CD4-positive, alpha-beta T cell treated with Interleukin-6 at 100 ng/mL for 8 hours (primary cell): ENCODE results near the gene TYRO3.
"Not testable (repeated sequence)": the region's sequence is repeated elsewhere in the genome, so short reads cannot be mapped to it uniquely, and the experiment has no call there.

Source experiments
- DNase-seq: peaks from one replicate; pipeline ENCODE4 v3.0.0-alpha.2; 2020; ENCODE audit warnings: mixed read lengths, low spot score

The TYRO3 gene

DNA sequence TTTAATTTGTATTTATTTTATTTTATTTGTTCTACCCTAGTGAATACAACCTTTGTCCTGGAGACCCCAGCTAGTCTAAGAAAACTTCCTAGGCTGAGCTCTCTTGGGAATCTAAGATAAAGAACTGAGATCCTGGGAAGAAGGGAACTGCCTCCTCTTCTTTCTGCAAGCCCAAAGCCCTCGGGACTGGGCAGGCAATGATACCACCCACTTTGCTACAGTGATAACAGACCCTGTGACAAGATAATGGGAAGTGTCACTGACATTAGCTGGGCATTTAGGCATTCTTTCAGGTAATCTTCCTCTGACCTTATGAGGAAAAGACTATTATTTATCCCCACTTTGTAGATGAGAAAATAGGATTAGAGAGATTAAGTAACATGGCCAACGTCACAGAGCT is 15.1 kb downstream of the TYRO3 start:
- DNase-seq = no peak

DNA sequence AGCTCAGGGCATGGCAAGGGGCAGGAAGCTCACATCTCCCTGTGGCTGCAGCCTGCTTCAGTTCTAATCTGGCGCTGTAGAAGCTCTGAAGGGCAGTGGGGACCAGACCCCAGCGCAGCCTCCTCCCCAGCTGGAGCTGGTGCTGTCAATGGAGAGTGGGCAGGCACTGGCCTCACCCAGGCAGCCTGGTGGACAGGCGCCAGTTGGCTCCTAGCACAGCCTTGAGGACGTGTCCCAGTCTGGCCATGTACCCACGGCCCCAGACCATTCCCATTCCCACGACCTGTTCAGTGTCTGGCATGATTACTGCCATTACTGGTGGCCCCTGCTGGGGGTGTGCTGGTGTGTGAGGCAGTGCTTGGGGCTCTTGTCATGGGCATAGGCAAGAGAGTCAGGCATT is 16.3 kb downstream of the TYRO3 start:
- DNase-seq = no peak

DNA sequence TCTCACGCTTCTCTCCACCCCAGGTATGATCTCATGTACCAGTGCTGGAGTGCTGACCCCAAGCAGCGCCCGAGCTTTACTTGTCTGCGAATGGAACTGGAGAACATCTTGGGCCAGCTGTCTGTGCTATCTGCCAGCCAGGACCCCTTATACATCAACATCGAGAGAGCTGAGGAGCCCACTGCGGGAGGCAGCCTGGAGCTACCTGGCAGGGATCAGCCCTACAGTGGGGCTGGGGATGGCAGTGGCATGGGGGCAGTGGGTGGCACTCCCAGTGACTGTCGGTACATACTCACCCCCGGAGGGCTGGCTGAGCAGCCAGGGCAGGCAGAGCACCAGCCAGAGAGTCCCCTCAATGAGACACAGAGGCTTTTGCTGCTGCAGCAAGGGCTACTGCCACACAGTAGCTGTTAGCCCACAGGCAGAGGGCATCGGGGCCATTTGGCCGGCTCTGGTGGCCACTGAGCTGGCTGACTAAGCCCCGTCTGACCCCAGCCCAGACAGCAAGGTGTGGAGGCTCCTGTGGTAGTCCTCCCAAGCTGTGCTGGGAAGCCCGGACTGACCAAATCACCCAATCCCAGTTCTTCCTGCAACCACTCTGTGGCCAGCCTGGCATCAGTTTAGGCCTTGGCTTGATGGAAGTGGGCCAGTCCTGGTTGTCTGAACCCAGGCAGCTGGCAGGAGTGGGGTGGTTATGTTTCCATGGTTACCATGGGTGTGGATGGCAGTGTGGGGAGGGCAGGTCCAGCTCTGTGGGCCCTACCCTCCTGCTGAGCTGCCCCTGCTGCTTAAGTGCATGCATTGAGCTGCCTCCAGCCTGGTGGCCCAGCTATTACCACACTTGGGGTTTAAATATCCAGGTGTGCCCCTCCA is 19.1 kb downstream of the TYRO3 start:
- no peak for DNase-seq

DNA sequence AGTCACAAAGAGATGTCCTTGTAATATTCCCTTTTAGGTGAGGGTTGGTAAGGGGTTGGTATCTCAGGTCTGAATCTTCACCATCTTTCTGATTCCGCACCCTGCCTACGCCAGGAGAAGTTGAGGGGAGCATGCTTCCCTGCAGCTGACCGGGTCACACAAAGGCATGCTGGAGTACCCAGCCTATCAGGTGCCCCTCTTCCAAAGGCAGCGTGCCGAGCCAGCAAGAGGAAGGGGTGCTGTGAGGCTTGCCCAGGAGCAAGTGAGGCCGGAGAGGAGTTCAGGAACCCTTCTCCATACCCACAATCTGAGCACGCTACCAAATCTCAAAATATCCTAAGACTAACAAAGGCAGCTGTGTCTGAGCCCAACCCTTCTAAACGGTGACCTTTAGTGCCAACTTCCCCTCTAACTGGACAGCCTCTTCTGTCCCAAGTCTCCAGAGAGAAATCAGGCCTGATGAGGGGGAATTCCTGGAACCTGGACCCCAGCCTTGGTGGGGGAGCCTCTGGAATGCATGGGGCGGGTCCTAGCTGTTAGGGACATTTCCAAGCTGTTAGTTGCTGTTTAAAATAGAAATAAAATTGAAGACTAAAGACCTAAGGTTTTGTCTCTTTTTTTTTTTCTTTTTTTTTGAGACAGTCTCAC is 19.8 kb downstream of the TYRO3 start:
- DNase-seq = no peak

DNA sequence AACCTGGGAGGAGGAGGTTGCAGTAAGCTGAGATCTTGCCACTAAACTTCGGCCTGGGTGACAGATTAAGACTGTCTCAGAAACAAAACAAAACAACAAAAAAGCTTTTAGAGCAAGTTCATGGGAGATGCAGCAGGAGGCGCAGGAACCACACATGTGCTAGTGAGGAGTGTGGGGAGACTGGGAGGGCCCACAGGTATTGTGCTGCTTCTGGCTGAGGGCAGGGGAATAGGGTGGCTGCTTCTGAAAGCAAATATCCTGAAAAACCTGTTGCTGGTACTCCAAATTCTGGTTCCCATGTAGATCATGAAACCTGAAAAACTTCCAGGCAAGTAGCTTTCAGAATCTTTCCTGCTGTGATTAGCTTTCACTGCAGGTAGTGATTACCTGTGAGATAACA is 22.1 kb downstream of the TYRO3 start:
- DNase-seq = no peak

DNA sequence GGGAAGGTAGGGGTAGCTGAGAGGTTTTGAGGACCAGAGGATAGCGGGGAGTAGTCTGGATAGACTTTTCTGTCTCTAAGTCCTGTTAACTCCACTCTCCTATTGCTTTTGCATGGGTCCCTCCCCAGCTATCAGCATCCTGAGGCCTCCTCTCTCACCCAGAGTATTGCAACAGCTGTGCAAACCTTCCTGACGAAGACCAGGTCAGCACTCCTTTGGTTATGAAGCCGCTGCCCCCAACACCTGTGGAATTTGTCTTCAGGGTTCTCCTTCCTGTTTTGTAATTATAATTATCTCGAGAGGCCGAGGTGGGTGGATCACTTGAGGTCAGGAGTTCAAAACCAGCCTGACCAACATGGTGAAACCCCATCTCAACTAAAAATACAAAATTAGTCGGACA is 24.8 kb downstream of the TYRO3 start:
- no peak for DNase-seq

DNA sequence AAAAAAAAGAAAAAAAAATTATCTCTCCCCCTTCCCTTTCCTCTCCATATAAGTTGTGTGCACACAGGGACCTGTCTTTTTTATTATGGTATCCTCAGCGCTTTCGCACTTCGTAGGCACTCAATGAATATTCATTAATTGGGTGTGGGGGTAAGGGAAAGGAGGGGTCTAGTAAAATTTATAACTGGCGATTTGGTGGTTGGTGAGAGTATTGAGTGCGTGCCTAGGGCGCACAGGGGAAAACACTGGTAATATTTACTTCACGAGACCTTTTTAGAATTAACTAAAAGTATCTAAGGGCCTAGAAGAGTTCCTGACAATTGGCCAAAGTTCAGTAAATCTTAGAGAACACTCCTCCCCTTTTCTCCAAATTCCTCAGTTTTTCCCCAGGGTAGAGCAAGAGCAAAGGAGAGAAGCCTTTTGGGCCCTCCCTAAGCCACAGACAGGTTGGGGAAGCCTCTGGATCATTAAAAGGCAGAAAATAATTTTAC is 25.7 kb downstream of the TYRO3 start:
- DNase-seq = no peak

DNA sequence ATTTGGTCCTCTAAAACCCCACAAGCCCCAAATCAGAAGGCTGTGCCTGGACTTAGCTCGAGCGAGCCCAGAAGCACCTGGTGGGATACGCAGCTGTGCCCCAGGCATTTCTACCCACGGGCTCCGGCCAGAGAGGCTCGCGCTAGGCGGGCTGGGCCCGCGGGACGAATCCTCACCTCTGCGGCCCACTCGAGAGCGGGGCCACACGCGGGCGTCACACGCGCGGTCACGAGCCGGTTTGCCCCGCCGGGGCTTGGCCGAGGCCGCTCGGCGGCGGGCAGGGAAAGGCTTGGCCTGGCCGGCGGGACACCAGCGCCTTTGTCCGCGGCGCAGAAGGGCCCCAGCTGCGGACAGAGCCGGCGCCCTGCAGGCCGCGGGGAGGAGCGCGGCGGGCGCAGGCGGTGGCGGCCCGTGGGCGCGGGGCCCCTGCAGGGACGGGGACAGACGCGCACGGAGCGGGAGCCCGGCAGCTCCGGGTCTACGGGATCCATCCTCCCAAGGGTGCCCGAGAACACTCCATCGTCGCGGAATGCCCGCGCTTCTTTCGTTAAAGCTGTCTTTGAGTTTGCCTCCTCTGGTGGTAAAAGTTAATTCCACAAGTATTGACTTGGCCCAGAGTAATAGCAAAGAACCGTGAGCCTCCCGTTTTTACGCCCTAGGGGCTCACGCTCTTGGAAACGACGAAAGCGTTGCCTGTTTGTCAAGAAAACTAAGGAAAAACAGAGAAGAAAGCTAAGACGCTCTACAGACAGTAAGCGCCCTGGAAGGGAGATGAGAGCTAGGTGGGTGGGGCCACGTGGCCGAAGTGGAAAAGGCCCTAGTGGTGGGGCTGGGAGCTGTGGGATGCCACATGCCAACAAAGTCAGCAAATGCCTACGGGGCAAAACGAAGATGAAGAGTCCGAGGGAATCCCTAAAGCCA is 26.4 kb downstream of the TYRO3 start:
- DNase-seq = peak; percentile 9

DNA sequence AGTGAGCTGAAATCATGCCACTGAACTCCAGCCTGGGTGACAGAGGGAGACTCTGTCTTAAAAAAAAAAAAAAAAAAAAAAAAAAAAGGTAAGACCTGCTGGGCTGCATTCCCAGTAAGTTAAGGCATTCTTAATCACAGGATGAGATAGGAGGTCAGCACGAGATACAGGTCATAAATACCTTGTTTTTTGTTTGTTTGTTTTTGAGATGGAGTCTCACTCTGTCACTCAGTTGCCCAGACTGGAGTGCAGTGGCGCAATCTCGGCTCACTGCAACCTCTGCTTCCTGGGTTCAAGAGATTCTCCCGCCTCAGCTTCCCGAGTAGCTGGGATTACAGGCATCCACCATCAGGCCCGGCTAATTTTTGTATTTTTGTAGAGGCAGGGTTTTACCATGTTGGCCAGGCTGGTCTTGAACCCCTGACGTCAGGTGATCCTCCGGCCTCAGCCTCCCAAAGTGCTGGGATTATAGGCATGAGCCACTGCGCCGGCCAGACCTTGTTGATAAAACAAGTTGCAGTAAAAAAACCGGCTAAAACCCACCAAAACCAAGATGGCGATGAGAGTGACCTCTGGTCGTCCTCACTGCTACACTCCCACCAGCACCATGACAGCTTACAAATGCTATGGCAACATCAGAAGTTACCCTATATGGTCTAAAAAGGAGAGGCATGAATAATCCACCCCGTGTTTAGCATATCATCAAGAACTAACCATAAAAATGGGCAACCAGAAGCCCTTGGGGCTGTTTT is 27.7 kb downstream of the TYRO3 start:
- not testable (repeated sequence) for DNase-seq

DNA sequence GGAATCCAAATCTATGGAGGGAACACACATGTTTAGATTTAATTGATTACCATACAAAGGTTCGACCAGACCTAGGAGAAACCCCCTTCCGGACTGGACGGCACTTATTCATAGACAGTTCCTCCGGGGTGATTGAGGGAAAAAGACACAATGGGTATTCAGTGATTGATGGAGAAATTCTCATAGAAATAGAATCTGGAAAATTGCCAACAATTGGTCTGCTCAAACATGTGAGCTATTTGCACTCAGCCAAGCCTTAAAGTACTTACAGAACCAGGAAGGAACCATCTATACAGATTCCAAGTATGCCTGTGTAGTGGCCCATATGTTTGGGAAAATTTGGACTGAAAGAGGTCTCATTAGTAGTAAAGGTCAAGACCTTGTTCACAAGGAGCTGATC is 30.0 kb downstream of the TYRO3 start:
- not testable (repeated sequence) for DNase-seq

DNA sequence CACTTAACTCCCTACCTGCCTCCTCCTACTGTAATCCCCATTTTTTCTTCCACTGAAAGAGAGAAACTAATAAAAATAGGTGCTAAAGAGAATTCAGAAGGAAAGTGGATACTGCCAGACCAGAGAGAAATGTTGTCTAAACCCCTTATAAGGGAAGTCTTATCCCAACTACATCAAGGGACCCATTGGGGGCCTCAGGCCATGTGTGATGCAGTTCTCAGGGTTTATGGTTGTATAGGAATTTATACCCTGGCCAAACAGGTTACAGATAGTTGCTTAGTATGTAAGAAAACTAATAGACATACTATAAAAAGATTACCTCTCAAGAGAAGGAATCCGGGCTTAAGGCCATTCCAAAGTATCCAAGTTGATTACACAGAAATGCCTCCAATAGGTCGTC is 30.6 kb downstream of the TYRO3 start:
- not testable (repeated sequence) for DNase-seq

DNA sequence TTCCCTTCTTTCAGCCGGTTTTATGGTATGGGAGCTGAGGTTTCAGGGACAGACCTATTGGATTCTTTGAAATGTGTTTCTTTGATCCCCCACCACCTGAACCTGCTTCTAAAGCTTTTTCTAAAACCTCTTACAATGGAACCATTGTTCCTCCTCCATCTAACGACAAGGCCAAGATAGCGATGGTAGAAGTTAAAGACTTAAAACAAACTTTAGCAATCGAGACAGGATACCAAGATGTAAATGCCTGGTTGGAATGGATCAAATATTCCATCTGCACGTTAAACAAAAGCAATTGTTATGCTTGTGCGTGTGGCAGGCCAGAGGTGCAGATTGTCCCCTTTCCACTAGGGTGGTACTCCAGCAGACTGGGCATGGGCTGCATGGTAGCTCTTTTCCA is 32.2 kb downstream of the TYRO3 start:
- DNase-seq = not testable (repeated sequence)

DNA sequence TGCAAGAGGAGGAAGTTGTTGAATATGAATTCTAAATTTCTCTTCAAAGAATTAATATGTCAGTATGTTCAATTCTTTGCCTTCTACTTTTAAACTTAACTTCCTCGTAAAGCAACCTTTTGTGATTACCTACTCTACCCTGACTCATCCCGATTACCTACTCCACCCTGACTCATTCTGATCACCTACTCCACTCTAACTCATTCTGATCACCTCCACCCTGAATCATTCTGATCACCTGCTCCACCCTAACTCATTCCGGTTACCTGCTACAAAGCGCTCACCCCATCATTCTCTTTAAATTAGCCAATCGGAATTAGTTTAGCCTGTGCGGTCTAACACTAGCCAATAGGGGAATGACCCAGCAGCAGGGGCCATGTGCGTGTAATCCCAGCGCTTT is 33.7 kb downstream of the TYRO3 start:
- DNase-seq = not testable (repeated sequence)

DNA sequence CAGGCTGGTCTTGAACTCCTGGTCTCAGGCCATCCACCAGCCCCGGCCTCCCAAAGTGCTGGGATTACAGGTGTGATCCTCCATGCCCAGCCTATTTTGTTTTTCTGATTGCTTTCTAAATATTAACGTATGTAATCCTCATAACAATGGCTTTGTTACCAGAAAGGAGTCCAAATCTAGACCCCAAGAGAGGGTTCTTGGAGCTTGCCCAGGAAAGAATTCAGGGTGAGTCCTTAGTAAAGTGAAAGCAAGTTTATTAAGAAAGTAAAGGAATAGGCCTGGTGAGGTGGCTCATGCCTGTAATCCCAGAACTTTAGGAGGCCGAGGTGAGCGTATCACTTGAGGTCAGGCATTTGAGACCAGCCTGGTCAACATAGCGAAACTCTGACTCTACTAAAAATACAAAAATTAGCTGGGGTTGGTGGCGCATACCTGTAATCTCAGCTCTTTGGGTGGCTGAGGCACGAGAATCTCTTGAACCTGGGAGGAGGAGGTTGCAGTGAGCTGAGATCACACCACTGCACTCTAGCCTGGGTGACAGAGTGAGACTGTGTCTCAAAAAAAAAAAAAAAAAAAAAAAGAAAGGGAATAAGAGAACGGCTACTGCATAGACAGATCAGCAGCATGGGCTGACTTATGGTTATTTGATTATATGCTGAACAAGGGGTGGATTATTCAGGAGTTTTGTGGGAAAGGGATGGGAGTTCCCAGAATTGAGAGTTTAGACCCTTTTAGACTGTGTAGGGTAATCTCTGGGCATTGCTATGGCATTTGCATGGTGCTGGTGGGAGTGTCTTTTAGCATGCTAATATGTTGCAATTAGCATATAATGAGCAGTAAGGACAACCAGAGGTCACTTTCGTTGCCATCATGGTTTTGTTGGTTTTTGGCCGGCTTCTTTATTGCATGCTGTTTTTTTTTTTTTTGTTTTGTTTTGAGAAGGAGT is 36.1 kb downstream of the TYRO3 start:
- DNase-seq = no peak

DNA sequence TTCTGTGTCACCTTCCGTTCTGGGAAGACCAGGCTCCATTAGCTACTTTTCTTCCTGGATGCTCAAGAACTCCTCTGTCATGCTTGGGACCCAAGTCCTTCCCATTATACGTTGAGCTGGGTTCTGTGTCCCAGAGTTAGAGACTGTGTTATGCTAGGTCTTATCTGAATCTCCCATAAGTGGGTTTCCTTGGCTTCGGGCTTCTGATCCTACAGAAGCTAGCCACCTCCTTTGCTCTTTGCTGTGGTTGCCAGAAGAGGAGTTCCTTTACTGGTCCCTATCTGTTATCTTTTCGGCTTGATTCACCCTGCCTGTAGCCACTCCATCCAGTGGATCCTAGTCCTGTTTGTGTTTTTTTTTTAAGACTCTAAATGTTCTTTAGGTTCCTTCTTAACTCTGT is 38.0 kb downstream of the TYRO3 start:
- no peak for DNase-seq

DNA sequence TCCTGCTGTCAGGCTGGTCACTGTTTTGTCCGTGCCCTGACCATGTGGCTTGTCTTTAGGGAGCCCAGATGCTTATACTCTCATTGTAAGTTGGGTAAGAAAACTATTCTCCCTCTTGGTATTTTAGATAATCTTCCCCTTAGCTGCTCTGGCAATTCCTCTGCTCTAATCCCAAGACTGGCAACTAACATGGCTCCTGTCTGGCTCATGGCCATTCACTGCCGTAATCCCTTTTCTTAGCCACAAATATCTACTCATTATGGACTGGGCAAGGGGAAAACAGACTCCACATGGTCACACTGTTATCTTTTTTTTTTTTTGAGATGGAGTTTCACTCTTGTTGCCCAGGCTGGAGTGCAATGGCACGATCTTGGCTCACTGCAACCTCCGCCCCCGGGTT is 38.8 kb downstream of the TYRO3 start:
- no peak for DNase-seq

DNA sequence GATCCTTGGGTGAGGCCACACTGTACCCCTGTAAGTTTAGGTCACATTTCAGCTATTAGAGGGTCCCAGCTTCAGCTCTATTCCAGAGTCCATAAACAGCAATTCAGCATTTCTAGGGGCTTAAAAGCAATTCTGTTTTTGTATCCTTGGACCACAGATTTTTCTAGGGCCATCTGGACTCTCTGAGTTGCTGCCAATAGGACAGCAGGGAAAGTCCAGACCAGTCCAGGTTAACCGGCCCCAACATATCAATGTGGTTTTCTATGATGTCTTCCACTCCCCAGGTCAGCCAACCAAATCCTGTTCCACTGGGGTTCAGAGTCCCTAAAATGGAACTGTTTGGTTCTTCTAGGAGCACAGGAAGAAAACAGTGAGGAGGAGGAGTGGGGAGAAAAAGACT is 40.0 kb downstream of the TYRO3 start:
- DNase-seq = no peak

DNA sequence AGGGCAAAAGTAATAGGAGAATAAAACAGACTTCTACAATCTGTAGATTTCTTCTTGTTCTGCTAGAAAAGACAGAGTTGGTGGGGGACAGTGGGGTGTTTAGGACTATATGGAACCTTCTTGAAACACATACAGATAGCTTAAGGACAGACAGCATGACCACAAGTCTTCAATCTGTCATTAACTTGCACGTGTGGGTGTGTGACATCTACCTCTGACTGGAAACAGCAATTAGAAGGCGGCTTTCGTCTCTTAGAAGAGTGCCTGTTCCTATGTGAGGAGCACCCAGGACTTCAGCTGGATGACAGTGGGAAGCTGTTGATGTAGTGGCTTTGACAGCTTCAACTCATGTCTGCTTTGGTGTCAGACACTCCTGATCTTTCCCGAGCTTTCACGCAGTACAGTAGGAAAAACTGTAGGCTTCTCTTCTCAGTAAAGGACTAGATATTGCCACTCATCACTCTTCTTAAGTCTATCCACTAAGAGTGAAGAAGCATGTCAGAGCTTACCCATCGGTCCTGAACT is 44.5 kb downstream of the TYRO3 start:
- DNase-seq = no peak

DNA sequence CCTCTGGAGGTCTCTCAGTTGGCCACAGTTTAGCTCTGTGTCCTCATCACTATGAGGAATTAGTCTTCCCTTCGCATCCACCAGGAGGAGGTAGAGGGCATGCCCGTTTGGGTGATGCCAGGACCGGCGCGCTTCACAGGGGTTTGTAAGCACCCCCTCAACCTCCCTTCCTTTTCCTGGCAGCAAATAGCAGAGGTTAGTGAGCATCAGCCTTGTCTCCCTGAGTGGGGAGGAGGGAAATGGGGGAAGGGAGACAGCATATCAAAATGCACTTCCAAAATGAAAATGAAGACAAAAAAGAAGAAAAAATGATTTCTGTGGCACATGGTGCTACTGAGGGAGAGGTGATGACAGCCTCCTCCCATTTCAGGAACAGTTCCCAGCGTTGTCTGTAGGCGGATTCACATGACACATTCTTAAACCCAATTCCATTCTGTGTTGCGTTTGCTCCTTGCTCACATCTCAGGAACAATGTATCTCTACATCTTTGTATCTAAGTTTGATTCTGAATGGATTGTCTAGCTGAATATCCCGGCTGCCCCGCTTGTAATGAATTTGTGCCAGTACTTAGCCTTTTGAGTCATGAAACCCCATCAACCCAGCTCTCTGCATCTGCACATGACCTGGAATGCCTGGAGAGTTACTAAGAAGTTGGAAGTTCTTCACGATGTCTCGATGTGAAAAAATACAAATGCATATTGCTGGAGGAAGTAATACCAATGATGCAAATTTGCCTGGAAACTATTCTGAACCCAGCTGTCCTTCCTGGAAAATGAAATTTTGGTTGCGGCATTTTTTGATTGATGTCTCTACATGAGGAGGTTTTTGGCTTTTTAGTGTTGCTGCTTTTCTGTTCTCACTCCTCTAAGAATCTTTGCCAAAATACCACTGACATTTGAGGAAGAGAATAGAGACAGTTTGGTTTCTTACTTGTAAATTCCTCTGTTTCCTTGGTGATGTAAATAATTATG is 45.2 kb downstream of the TYRO3 start:
- peak; percentile 57 for DNase-seq
